ENCODE data around the gene HMCN2. TPM values are rescaled to one million over a fixed set of nuclear protein-coding genes. Genes with fewer than 3 reads are reported as not detected.

The HMCN2 gene
- total and polyA plus RNA-seq, 2 donors (not counting 3 experiments of a cell fraction or from before 2014, with no cell fraction given): 0.04 to 0.24 TPM

- no peak overlapping the region for H3K27ac ChIP-seq (ENCODE audit: insufficient read depth, low read depth, low read length)
- DNase-seq (ENCODE audit: low read depth, low spot score) (no peak), FAIRE-seq (no peak)
- BruUV-seq (replicated peaks): no TSS peak
- dilution Hi-C loops (cut with MboI; ENCODE audit: extremely low pct_ligation_motif_present, low sequenced_read_pairs) (no loop called here), intact Hi-C loops (cut with micrococcal nuclease) (no loop called here)
- H3K79me2 ChIP-seq (ENCODE audit: control insufficient read depth, insufficient read depth, low read length): no peaks in the 10 kb centered on the region
- no peaks in the 10 kb centered on the region for H3K4me1 ChIP-seq (ENCODE audit: control insufficient read depth, extremely low read depth, insufficient read depth, low read length)
- no peaks in the 10 kb centered on the region for H3K27me3 ChIP-seq (ENCODE audit: control insufficient read depth in 2 of 2, insufficient read depth in 2 of 2, low read length in 2 of 2)
- CTCF ChIA-PET: no interaction called here
- H3K9me1 ChIP-seq (replicated peaks; ENCODE audit: control insufficient read depth, extremely low read depth, insufficient read depth, low read length): no peaks in the 10 kb centered on the region
- no peak overlapping the region for H3K4me2 ChIP-seq (ENCODE audit: insufficient read depth, low read length)
- POLR2A ChIA-PET: no interaction called here
- H2AFZ ChIP-seq (ENCODE audit: low read depth, low read length): no peak overlapping the region
- TF ChIP-seq EZH2 (IDR thresholded peaks at IDR 0.05; ENCODE audit: borderline replicate concordance, low read depth, low read length, severe bottlenecking) (no peak), JUN (IDR thresholded peaks at IDR 0.05; ENCODE audit: borderline replicate concordance, insufficient read depth, insufficient read length, low read depth) (no peak), POLR2AphosphoS5 (IDR thresholded peaks at IDR 0.05; ENCODE audit: insufficient read depth, low read depth, low read length) (no peak), POLR2A (IDR thresholded peaks at IDR 0.05; ENCODE audit: low read depth, low read length) (no peak), CTCF (IDR thresholded peaks at IDR 0.05; ENCODE audit: extremely low read depth in 1 of 2, insufficient read depth in 1 of 2, low read depth in 1 of 2, low read length in 2 of 2) (no peak), FOS (IDR thresholded peaks at IDR 0.05; ENCODE audit: borderline replicate concordance, insufficient read depth, low read length) (no peak), MYC (IDR thresholded peaks at IDR 0.05; ENCODE audit: low read depth, low read length) (no peak), GATA2 (IDR thresholded peaks at IDR 0.05; ENCODE audit: insufficient read depth, insufficient read length, low read depth, low read length) (no peak)
- TF ChIP-seq, protein P1, sequence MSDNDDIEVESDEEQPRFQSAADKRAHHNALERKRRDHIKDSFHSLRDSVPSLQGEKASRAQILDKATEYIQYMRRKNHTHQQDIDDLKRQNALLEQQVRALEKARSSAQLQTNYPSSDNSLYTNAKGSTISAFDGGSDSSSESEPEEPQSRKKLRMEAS (IDR thresholded peaks at IDR 0.05; ENCODE audit: insufficient read depth, insufficient read length): no peak
- no peak overlapping the region for H3K4me3 ChIP-seq (replicated peaks in 1 of 3; ENCODE audit: insufficient read depth in 1 of 3, low read depth in 1 of 3, low read length in 3 of 3)
- no peaks in the 10 kb centered on the region for H4K20me1 ChIP-seq (replicated peaks; ENCODE audit: control insufficient read depth, extremely low read depth, insufficient read depth, low read length)
- no peak overlapping the region for H3K9ac ChIP-seq (replicated peaks; ENCODE audit: extremely low read depth, insufficient read depth, low read length)
- H3K36me3 ChIP-seq (ENCODE audit: control insufficient read depth in 2 of 2, extremely low read depth in 1 of 2, insufficient read depth in 2 of 2, low read length in 2 of 2): no peaks in the 10 kb centered on the region
- H3K9me3 ChIP-seq (replicated peaks; ENCODE audit: control insufficient read depth, insufficient read depth, low read length): no peaks in the 10 kb centered on the region
Measured at GRCh38 chr9:130333041-130333711, 67.6 kb downstream of the HMCN2 start.
